GM21786 (cell line): ENCODE data around the gene SOWAHC.
"Not testable (repeated sequence)": the region's sequence is repeated elsewhere in the genome, so short reads cannot be mapped to it uniquely, and the experiment has no call there.

Source experiments
- ATAC-seq: cut with Tn5 transposase; IDR thresholded peaks from one replicate; pipeline ENCODE4 v1.9.1; 2021; ENCODE audit not compliant: unreplicated experiment

The SOWAHC gene

DNA sequence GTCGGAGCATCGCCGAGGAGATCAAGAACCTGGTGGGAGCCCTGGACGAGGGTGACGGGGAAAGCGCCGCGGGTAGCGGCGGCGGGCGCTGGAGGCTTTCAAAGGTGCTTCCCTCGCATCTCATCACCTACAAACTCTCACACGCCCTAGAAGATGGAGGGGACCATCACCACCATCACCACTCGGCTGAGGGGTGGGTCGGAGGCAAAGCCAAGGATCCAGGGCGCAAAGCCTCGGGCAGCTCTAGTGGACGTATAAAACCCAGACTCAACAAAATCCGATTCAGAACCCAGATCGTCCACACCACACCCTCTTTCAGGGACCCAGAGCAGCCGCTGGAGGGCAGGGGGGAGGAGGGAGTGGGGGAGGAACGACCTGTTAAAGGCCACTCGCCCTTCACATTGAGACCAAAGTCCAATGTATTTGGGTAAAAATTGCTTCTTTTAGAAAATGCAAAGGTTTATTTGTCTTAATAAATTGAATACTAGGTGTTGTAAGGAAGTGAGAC is 1.5 kb downstream of the SOWAHC start:
- ATAC-seq, result no peak

DNA sequence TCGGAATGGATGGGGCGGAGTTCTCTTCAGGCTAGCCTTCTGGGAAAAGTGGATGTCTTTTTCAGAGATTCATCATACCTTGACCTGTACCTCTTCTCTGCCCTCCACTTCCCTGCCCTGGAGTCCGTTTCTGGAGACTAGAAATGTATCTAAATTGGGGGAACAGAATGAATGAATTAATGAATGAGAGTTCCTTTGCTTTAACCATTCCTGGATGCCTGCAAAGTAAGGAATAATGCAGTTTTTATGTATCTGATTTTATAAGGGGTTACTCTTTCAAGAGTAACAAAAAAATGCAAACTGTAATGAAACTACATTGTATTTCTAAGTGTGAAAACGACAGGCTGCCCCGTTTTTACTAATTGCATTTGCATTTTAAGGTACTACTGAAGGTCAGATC is 2.0 kb downstream of the SOWAHC start:
- ATAC-seq, result no peak

DNA sequence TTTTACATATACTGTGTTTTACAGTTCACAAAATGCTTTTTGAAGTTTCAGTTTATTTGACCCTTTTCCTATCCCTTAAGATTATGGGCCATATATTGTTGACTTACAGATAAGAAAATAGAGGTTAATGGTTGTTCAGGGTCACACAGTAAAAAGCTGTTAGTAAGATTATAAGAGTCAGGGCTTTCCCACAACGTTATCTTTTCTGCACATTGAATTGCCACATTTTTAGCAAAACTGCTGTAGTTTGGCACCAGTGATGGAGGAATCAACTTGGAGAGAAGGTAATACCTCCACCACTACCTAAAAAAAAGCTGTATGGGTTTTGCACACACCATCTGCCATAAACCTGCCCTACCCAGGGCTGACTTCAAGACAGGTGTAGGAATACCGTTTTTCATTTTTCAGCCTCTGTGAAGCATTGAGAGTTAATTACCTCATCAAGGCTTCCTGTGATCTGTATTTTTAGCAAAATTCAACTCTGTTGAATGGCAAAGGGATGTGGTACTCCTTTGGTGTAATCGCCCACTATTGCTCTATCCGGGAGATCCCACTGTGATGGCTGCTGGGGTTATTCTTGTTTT is 5.0 kb downstream of the SOWAHC start:
- ATAC-seq, result no peak

DNA sequence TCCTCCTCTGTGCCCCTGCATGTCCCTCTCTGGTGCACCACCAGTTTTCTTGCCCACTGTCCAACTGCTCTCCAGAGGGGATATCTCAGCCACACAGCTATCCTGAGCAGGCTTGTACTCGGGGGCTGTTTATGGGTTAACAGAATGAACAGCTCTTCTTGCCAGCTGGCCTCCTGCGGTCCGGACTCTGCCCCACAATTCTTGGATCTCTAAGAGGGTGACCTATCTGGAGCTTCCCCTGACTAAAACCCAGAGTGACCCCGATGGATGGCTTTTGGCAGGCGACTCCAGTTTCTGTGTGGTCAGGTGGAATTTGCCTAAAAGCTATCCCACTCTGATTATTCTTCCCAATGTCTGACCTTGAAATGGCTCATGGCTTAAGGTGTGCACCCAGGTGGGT is 9.1 kb downstream of the SOWAHC start:
- no peak for ATAC-seq

DNA sequence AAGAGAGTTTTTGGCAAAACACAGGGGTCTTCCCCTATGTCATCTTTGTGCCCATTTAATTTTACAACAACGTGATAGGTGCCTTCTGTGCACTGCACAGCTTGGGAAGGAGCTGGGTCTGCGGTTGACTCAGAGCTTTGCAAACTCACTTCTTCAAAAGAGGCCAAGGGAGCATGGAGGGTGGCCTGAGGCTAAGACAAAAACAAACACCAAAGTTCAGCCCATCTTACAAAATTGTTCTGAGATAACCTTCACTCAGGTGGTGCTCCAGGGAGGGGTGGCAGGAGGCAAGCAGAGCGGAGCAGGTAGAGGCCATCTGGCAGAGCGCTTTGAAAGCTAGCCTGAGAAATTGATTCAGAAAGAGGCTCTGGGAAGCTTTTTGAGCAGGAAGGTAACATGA is 9.8 kb downstream of the SOWAHC start:
- ATAC-seq, result no peak

DNA sequence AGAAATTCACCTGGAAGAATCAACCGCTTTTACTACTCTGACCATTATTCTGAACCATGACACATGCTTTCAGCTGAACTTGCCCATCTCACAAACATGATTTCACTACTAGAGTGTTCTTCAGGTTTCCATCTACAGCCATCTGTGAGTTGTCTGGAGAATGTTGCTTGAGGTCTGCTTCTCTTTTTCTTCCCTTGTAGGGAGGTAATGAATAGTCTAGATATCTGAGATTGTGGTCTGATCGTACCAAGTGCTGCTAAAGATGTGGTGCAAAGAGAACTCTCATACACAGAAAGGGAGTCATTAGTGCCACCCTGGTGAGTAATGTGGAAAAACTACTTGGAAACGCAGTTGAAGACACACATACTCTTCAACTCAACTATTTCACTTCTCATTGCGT is 10.2 kb downstream of the SOWAHC start:
- no peak for ATAC-seq

DNA sequence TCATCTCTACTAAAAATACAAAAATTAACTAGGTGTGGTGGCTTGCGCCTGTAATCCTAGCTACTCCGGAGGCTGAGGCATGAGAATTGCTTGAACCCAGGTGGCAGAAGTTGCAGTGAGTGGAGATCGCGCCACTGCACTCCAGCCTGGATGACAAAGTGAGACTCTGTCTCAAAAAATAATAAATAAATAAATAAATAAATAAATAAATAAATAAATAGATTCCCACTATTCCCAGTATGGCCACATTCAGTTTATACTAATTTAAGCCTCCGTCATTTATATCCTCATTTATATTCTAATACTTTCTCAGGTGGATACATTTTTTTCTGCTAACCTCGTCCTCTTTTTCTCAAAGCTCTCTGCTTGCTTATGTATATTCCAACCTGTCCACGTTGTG is 14.2 kb downstream of the SOWAHC start:
- not testable (repeated sequence) for ATAC-seq

DNA sequence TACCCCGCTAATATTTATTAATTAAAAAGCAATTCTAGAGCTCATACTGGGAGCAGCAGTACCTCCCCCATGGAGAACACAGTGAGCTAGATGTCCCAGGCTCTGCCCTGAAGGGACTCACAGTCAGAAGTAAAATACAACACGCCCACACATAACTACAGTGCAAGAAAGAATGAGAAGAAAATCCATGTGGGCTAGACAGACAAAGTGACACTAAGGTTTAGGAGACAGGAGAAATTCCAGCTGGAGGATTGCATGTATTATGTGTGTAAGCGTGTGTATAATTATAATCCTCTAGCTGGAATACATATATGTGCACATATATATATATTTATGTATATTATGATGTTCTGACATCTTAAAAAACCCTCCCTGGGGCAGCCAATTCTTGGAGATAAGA is 15.7 kb downstream of the SOWAHC start:
- ATAC-seq, result no peak

DNA sequence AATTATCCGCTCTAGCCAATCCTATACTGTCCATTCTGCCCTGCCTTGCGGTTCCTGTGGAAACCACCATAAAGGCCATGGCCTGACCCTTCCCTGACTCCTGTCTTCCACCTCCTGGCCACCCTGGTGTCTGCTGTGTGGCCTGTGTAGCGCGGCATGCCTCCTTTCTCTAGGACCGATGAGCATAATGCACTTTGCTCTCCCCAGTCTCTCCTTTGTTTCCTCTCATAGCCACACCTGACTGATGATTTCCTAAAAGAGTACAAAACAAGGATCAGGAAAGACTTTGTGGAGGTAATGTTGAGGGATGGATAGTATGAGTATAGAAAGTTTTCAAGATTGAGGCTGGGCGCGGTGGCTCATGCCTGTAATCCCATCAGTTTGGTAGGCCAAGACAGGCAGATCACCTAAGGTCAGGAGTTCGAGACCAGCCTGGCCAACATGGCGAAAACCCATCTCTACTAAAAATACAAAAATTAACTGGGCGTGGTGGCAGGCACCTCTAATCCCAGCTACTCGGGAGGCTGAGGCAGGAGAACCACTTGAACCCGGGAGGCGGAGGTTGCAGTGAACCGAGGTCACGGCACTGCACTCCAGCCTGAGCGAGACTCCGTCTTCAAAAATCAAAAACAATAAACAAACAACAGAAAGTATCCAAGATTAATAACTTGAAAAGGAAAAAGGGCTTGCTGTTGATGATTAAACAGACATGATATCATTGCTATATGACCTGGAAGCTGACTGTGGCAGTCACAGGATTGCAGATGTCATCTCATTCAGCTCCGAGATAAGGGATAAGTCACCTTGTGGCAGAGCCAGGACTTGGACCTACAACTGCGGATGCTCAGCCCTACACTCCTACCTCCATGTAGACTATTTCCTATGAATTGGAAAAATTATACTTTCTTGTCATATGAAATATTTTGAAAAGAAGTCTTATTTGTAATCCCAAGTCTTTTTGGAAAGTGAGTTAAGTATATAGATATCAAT is 16.6 kb downstream of the SOWAHC start:
- no peak for ATAC-seq

DNA sequence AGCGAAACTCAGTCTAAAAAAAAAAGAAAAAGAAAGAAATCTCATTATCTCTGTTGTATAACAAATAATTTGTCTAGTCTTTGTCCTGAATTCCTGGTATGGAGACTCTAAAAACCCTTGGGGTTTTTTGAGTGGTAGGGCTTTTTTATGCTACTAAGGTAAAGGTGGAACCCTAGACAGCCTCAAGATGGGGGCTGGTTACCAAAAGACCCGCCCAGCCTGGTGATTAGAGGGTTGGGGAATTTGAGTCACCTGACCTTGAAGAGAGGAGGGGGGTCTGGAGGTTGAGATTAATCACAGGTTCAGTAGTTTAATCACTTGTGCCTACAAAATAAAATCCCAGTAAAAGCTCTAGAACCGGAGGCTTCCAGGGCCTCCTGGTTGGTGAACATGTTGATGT is 17.6 kb downstream of the SOWAHC start:
- no peak for ATAC-seq

DNA sequence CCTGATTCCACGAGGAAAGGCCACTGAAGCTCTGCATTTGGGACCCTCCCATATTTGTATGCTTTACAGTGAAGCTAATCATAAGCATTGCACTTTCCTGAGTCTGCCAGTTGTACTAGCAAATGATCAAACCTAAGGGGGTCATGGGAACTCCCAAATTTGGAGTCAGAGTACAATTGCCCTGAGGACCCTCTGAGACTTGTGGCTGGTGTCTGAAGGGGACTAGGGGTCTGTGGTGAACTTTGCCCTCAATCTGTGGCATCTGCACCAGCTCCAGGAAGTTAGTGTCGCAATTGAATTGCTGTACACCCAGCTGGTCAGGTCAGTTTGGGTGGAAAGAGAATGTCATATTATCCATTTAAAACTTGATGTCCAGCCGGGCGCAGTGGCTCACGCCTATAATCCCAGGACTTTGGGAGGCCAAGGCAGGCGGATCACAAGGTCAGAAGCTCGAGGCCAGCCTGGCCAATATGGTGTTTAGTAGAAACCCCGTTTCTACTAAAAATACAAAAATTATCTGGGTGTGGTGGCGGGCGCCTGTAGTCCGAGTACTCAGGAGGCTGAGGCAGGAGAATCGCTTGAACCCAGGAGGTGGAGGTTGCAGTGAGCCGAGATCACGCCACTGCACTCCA is 18.1 kb downstream of the SOWAHC start:
- ATAC-seq, result no peak

DNA sequence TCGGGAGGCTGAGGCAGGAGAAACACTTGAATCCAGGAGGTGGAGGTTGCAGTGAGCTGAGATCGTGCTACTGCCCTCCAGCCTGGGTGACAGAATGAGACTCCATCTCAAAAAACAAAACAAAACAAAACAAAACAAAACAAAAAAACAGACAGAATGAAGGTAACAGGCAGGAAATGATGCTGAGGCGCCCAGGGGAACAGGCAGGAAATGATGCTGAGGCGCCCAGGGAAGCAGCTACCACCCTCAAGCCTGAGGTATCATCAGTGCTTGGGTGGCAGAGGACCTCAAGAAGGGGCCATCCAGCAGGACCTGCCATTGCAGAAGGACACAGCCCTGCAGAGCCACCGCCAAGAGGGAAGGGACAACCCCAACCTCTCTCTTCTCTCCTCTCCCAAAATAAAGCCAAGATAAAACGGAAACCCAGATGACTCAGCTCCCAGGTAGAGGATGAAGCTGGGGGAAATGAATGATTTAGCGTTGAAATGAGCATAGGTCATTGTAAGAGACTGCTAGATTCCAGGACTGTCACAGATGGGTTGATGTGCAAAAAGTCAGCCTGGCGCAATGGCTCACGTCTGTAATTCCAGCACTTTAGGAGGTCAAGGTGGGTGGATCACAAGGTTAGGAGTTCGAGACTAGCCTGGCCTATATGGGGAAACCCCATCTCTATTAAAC is 19.3 kb downstream of the SOWAHC start:
- ATAC-seq, result no peak

DNA sequence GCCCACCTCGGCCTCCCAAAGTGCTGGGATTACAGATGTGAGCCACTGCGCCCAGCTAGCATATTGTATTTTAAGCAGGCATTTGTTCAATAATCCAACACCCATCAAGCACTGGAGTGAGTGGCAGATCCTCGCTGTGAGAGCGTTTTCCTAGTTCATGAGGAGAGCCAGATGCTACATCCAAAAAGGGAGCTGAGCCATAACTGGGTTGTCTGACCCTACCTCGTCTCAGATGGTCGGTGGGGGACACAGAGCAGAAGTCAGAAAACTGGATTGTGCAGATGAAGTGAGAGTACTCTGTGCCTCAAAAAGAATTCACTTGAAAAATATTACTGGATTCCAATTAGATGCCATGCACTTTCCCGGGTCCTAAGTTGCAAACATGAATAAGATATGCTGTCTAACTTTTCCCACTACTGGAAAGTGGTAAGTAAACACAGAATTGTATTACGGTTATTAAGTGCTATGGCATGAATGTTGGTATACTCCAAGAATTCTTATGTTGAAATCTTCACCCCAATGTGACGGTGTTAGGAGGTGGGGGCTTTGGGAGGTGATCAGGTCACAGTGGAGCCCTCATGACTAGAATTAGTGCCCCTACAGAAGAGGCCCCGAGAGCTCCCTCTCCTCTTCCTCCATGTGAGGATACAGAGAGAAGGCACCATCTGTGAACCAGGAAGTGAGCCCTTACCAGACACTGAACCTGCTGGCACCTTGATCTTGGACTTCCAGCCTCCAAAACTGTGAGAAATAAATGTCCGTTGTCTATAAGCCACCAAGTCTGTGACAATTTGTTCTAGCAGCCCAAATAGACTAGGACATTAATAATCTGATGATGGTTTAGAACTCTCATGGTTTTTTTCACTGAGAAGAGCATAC is 21.5 kb downstream of the SOWAHC start:
- no peak for ATAC-seq

DNA sequence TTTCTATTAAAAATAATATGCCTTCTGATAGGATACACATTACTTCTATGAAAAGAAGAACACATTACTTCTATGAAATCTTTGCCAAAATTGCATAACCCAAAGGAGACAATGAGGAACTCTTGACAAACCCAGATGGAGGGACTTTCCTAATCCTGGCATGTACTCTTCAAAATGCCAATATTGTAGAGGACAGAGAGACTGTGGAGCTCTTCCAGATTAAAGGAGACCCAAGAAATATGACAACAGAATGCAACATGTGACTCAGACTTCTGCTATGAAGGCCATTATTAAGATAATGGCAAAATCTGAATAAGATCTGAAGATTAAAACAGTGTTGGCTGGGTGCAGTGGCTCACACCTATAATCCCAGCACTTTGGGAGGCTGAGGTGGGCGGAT is 22.2 kb downstream of the SOWAHC start:
- no peak for ATAC-seq

DNA sequence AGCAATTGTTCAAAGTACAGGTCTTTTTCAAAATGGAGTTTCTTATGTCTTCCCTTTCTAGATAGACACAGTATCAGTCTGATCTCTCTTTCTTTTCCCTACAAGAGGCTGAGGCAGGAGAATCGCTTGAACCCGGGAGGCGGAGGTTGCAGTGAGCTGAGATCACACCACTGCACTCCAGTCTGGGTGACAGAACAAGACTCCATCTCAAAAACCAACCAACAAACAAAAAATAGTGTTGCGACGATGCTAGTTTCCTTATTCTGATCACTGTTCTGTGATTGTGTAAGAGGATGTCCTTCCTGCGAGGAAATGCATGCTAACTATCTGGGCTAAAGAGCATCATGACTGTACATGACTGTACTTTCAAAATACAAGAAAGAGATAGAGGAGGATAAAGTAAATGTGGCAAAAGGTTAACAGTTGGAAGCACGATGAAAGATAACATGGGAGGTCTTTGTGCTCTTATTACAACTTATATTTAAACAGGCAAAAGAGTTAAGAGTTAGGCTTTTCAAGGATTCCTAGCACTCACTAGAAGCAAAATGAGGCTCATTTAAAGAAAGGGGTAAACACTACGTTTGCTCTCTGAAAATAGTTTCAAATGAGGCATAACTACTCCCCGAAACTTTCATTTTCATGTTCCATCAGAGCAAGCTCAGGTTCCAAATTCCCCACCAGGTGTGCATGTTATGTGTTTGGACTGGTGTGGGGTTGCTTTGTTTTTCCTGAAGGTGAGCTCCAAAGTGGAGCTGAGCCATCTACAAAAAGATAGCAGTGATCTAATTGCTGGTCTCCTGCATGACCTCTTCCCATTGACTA is 23.8 kb downstream of the SOWAHC start:
- ATAC-seq, result peak; percentile 65

DNA sequence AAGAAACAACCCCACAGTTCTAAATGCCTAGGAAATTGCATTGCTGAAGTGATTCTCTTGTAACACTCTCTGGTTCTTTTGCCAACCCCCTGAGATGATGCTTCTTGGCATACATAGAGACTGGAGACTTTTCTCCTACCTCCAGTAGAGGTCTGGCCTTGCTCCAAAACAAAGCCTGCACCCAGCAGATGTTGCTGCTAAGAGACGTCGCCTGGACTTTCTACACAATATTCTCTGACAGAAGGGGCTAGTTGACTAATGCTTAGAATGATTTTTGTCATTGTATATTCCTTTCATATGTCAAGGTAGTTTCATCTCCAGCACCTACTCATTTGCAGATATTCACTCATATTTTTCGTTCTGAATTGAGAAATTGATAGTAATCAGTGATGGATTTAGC is 24.6 kb downstream of the SOWAHC start:
- ATAC-seq, result peak; percentile 33

DNA sequence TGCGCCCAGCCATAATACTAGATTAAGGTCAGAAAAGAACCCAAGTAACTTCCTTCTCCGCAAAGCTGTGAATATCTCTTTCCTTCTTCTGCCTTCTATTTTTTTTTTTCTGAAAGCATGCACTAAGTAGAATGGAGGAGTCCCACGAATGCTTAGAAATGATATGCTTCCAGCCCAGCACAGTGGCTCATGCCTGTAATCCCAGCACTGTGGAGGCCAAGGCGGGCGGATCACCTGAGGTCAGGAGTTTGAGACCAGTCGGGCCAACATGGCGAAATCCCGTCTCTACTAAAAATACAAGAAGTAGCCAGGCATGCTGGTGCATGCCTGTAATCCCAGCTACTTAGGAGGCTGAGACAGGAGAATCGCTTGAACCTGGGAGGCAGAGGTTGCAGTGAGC is 25.8 kb downstream of the SOWAHC start:
- not testable (repeated sequence) for ATAC-seq

DNA sequence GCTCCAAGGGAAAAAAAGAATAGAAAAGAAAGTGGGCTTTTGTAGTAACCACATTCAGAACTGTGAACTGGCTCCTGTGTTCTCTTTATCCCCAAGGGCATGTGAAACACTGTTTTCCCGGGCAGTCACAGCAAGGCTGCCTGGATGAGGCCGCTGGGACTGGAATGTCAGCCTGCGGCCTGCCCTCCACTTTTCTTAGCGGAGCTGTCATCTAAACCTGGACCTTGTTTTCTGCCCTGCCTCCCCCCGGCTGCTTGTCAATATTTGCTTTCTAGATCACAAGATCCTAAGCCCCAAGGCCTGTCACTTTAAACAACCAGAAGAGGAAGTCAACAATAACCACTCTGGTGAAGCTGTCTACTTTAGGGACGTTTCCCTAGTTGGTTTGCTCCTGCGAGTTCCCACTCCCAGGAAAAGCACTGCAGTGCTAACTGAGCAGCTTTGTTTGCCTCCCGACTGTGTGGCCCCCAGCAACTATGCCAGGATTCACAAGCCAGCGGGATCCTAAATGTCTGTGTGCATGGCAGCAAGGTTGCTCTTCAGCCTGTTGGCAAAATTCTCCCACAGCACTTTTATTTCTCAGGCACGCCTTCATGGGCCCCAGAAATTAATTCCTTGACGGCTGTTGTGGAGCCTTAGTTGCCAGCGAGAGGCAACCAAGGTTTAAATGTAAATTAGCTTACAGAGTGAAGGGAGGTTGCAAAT is 30.6 kb downstream of the SOWAHC start:
- ATAC-seq, result no peak
